ENCODE data around the gene DPP6.

The DPP6 gene

DNA sequence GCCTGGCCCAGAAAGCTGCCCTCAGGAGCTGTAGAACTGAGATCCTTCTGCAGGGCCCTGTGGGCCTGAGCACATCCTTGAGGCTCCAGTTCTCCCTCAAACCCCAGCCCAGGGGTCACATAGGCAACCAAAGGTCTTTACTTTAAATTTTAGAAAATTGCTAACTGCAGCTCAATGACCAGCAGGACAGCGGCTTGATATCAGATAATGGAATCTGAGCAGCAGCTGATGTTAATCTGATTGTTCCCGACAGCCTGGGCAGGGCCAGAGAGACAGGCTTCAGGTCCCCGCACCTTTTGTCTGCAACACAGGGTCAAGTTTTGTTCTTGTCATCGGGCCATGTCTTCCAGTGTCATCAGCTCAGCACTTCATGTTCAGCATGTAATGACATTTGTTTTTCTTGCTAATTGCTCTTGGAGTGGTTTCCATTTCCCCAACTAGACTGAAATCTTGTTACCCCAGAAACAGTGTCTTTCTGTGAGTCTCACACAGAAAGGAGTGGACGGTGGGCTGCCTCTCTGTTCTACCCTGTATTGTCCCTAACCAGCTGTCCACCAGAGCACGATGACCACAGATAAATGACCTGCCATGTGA is 859.8 kb downstream of the DPP6 start:
- no peak for DNase-seq (ENCODE audit: extremely low read depth, low read depth)
- TF ChIP-seq, protein P1, sequence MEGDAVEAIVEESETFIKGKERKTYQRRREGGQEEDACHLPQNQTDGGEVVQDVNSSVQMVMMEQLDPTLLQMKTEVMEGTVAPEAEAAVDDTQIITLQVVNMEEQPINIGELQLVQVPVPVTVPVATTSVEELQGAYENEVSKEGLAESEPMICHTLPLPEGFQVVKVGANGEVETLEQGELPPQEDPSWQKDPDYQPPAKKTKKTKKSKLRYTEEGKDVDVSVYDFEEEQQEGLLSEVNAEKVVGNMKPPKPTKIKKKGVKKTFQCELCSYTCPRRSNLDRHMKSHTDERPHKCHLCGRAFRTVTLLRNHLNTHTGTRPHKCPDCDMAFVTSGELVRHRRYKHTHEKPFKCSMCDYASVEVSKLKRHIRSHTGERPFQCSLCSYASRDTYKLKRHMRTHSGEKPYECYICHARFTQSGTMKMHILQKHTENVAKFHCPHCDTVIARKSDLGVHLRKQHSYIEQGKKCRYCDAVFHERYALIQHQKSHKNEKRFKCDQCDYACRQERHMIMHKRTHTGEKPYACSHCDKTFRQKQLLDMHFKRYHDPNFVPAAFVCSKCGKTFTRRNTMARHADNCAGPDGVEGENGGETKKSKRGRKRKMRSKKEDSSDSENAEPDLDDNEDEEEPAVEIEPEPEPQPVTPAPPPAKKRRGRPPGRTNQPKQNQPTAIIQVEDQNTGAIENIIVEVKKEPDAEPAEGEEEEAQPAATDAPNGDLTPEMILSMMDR (IDR thresholded peaks at IDR 0.05; ENCODE audit: low read depth, low read length), result no peak

DNA sequence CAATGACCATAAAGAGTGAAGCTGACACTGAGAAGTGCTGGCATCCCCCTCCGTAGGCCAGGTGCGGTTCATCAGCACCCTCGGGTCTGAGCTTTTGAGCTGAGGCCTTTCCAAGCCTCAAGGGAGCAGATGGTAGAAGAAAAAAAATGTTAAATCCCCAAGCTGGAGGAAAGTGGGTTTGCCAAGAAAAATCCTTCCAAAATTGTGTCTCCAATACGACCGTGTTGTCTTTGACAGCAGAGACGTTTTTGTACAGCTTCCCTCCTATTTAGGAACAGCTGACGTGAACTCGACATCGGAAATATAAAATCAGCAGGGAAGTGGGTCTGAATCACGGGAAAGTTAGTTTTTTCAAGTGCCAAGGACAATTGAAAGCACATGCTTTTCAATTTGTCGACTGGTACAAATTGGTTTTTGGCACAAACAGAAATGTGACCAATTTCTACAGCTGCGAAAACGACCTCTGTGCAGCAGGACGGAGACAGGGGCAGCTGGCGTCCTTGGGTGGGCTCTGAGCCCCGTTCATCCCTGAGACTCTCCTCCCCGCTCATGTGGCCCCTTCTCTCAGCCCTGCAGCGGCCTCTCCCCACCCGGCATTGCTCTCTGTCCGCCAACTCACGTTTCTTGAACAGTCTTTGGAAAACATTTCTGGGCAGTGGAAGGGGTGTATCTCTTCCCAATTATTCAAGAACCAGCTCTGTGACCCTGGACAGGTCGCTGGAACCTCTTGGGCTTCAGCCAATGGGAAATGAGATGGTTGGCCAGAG is 860.9 kb downstream of the DPP6 start:
- DNase-seq (ENCODE audit: extremely low read depth, low read depth), result no peak
- TF ChIP-seq, protein P1 (IDR thresholded peaks at IDR 0.05; ENCODE audit: low read depth, low read length), result no peak

DNA sequence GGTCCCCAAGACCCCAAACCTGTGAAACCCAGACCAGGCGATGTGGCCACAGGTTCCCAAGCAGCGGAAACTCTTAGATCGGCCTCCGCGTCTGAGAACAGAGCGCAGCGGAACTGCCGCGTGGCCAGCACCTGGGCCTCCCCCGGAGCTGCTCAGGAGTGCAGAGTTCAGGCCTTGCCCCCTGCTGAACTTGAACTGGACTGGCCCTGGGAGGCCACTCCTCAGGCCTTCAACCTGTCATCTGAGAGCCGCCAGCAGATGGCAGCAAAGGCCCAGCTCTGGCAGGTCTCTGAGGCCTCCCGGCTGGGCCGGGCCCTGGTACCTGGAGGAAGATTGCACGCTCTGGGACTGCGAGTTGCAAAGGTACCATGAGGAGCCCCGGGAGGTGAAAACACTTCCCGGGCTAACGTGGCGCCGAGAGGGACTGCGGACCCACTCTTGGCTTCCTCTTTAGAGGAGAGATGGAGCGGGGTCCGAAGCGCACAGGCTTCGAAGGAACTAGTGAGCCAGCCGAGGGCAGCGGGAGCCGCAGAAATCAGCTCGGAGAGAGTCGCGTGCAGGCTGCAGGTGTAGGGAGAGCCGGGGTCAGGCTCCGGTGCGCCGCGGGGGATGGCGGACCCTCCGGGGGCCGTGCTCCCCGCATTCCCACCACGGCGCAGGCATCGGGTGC is 861.6 kb downstream of the DPP6 start:
- TF ChIP-seq, protein P1 (IDR thresholded peaks at IDR 0.05; ENCODE audit: low read depth, low read length), result peak; percentile 97
- DNase-seq (ENCODE audit: extremely low read depth, low read depth), result peak; percentile 18

DNA sequence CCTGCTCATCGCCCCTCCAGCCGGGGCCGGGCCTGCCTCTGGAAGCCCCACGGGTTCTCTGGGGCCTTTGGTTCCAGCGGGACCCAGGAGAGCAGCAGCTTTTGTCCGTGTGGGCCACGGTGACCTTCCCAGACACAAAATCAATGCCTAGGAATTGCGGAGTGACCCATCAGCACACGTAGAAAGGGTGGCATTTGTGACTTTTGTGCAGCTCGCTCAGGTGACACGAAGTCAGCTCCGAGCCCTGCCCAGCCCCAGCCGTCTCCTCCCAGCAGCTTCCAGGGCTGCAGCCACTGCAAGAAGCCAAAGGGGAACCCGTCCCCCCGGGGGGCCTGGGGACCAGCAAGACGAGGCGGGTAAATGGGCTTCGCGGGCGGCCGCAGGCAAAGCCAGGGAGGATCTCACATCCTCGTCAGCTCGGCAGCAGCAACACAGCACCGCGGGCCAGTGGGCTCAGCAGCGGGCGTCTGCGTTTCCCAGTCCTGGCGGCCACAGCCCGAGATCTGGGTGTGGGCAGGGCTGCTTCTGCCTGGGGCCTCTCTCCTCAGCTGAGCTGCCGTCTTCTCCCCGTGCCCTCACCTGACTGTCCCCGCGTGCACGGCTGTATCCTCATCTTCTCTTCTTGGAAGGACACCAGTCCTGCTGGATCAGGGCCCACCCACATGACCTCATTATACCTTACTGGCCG is 862.3 kb downstream of the DPP6 start:
- DNase-seq (ENCODE audit: extremely low read depth, low read depth), result no peak

DNA sequence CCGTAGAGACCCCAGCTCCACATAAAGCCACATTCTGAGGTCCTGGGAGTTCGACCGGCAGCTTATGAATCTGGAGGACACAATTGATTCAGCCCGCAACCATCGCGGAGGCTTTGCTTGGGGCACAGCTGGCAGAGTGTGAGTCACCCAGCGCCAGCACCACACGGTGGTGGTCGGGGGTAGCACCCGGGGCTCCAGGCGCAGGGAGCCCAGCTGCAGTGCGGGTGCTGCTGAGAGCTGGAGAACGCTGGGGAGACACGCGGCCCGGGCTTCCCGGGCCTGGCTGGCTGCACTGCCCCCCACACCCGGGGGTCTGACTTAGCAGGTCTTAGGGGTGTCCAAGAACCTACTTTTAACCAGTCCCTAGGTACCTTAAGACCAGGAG is 862.8 kb downstream of the DPP6 start:
- TF ChIP-seq, protein P1 (IDR thresholded peaks at IDR 0.05; ENCODE audit: low read depth, low read length), result no peak
- DNase-seq (ENCODE audit: extremely low read depth, low read depth), result no peak

More for the DNA sequence above, 862.3 kb downstream of the DPP6 start:
- TF ChIP-seq, protein P1 (IDR thresholded peaks at IDR 0.05; ENCODE audit: low read depth, low read length), result no peak

DNA sequence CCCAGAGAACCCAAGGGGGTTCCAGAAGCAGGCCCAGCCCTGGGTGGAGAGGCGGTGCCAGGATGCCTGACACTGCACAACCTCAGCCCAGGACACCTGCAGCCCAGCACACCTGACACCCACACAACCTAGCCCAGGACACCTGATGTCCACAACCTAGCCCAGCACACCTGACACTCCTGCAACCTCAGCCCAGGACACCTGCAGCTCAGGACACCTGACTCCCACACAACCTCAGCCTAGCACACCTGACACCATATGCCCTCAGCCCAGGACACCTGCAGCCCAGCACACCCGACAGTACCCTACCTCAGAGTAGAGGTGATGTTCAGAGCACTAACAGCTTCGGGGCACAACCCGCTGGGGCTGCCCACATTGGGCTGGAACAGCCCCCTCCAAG is 863.4 kb downstream of the DPP6 start:
- TF ChIP-seq, protein P1 (IDR thresholded peaks at IDR 0.05; ENCODE audit: low read depth, low read length), result no peak
- DNase-seq (ENCODE audit: extremely low read depth, low read depth), result no peak
